BLaER1 treated with 17β-estradiol and CSF1 and Interleukin-3, amounts not matched to agents 10 nM and 100 nM (cell line): Measurements from ENCODE around the gene C2orf69.

Experiments
- H3K27ac ChIP-seq, 11 experiments: shearing (Covaris generic); formaldehyde crosslinking; 2 replicates each; pipeline ENCODE4 v1.8.1; 2022
- H3K27me3 ChIP-seq, 11 experiments: shearing (Covaris generic); formaldehyde crosslinking; 2 replicates each; pipeline ENCODE4 v1.8.1; 2022
- H3K36me3 ChIP-seq, 11 experiments: shearing (Covaris generic); formaldehyde crosslinking; 2 replicates each; pipeline ENCODE4 v1.8.1; 2022
- H3K4me1 ChIP-seq, 10 experiments: shearing (Covaris generic); formaldehyde crosslinking; 2 replicates each; pipeline ENCODE4 v1.8.1; 2022
- H3K4me2 ChIP-seq, 11 experiments: shearing (Covaris generic); formaldehyde crosslinking; 2 replicates each; pipeline ENCODE4 v1.8.1; 2022
- H3K4me3 ChIP-seq, 10 experiments: shearing (Covaris generic); formaldehyde crosslinking; 2 replicates each; pipeline ENCODE4 v1.8.1; 2022
- H3K9ac ChIP-seq, 11 experiments: shearing (Covaris generic); formaldehyde crosslinking; 2 replicates each; pipeline ENCODE4 v1.8.1; 2022
- H3K9me3 ChIP-seq, 11 experiments: shearing (Covaris generic); formaldehyde crosslinking; replicated peaks in 1 of 11; 2 replicates each; pipeline ENCODE4 v1.8.1; 2022
- H4K20me1 ChIP-seq, 11 experiments: shearing (Covaris generic); formaldehyde crosslinking; 2 replicates each; pipeline ENCODE4 v1.8.1; 2022
- Cebpa-rat ChIP-seq, 11 experiments: shearing (Covaris generic); IDR thresholded peaks; 2 replicates each; pipeline ENCODE4 v1.8.1; 2022

The C2orf69 gene

GRCh38 chr2:199928226-199928625 is 17.1 kb downstream of the C2orf69 start:
- Histone ChIP-seq H3K27ac (no peak overlapping the region), H3K4me1 (0 out of 20 replicates have a peak, but pooled peaks cover 0 to 3% (median 0%) of the 10 kb centered on the region in 10 experiments), H3K9me3 (no peaks in the 10 kb centered on the region), H3K27me3 (no peaks in the 10 kb centered on the region), H3K4me2 (no peak overlapping the region), H3K36me3 (peaks cover 45 to 96% (median 69%) of the 10 kb centered on the region in 11 experiments), H4K20me1 (peaks cover 8 to 46% (median 30%) of the 10 kb centered on the region in 11 experiments; a peak in 17 of 22 replicates), H3K4me3 (no peak overlapping the region), H3K9ac (no peak overlapping the region)
- no peak for TF ChIP-seq Cebpa-rat (IDR thresholded peaks at IDR 0.05)

- H3K4me3 ChIP-seq, result no peak overlapping the region
- no peaks in the 10 kb centered on the region for H3K27me3 ChIP-seq
- H3K36me3 ChIP-seq, result peaks cover 49 to 98% (median 71%) of the 10 kb centered on the region in 11 experiments
- no peak for TF ChIP-seq Cebpa-rat (IDR thresholded peaks at IDR 0.05)
- H3K9ac ChIP-seq, result no peak overlapping the region
- H3K4me2 ChIP-seq, result no peak overlapping the region
- no peak overlapping the region for H3K27ac ChIP-seq
- peaks cover 8 to 46% (median 27%) of the 10 kb centered on the region in 11 experiments; a peak in 17 of 22 replicates for H4K20me1 ChIP-seq
- no peaks in the 10 kb centered on the region for H3K9me3 ChIP-seq
- H3K4me1 ChIP-seq, result peaks cover 0 to 3% (median 0%) of the 10 kb centered on the region in 10 experiments; a peak in 2 of 20 replicates
Measured at GRCh38 chr2:199928626-199929025, 17.5 kb downstream of the C2orf69 start.

GRCh38 chr2:199929262-199929661 is 18.2 kb downstream of the C2orf69 start:
- peaks cover 0 to 5% (median 0%) of the 10 kb centered on the region in 10 experiments; a peak in 2 of 20 replicates for H3K4me1 ChIP-seq
- peaks cover 50 to 98% (median 68%) of the 10 kb centered on the region in 11 experiments for H3K36me3 ChIP-seq
- no peaks in the 10 kb centered on the region for H3K27me3 ChIP-seq
- H3K9me3 ChIP-seq, result no peaks in the 10 kb centered on the region
- H3K4me2 ChIP-seq, result no peak overlapping the region
- H3K27ac ChIP-seq, result no peak overlapping the region
- H3K4me3 ChIP-seq, result no peak overlapping the region
- no peak overlapping the region for H3K9ac ChIP-seq
- TF ChIP-seq Cebpa-rat (IDR thresholded peaks at IDR 0.05), result no peak
- H4K20me1 ChIP-seq, result peaks cover 3 to 41% (median 20%) of the 10 kb centered on the region in 11 experiments; a peak in 17 of 22 replicates

- H3K4me1 ChIP-seq, result peaks cover 0 to 5% (median 0%) of the 10 kb centered on the region in 10 experiments; a peak in 2 of 20 replicates
- no peak overlapping the region for H3K9ac ChIP-seq
- peaks cover 0 to 22% (median 7%) of the 10 kb centered on the region in 11 experiments; a peak in 9 of 22 replicates for H4K20me1 ChIP-seq
- no peaks in the 10 kb centered on the region for H3K9me3 ChIP-seq
- no peaks in the 10 kb centered on the region for H3K27me3 ChIP-seq
- no peak overlapping the region for H3K27ac ChIP-seq
- H3K4me2 ChIP-seq, result no peak overlapping the region
- peaks cover 54 to 96% (median 67%) of the 10 kb centered on the region in 11 experiments for H3K36me3 ChIP-seq
- no peak for TF ChIP-seq Cebpa-rat (IDR thresholded peaks at IDR 0.05)
- H3K4me3 ChIP-seq, result no peak overlapping the region
Measured at GRCh38 chr2:199932312-199932855, 21.3 kb downstream of the C2orf69 start.

- no peak for TF ChIP-seq Cebpa-rat (IDR thresholded peaks at IDR 0.05)
- Histone ChIP-seq H3K27ac (no peak overlapping the region), H3K4me2 (no peak overlapping the region), H4K20me1 (peaks cover 0 to 25% (median 7%) of the 10 kb centered on the region in 11 experiments; a peak in 9 of 22 replicates), H3K4me1 (peaks cover 0 to 5% (median 0%) of the 10 kb centered on the region in 10 experiments; a peak in 2 of 20 replicates), H3K9ac (no peak overlapping the region), H3K36me3 (peaks cover 64 to 97% (median 76%) of the 10 kb centered on the region in 11 experiments), H3K4me3 (no peak overlapping the region), H3K9me3 (no peaks in the 10 kb centered on the region), H3K27me3 (no peaks in the 10 kb centered on the region)
Measured at GRCh38 chr2:199933466-199933865, 22.4 kb downstream of the C2orf69 start.

- Histone ChIP-seq H3K4me1 (peaks cover 0 to 5% (median 0%) of the 10 kb centered on the region in 10 experiments; a peak in 2 of 20 replicates), H3K4me2 (no peak overlapping the region), H3K9me3 (no peaks in the 10 kb centered on the region), H3K27ac (no peak overlapping the region), H3K9ac (no peak overlapping the region), H3K36me3 (peaks cover 50 to 94% (median 71%) of the 10 kb centered on the region in 11 experiments), H3K4me3 (no peak overlapping the region), H3K27me3 (no peaks in the 10 kb centered on the region), H4K20me1 (peaks cover 0 to 37% (median 10%) of the 10 kb centered on the region in 11 experiments; a peak in 12 of 22 replicates)
- TF ChIP-seq Cebpa-rat (IDR thresholded peaks at IDR 0.05), result no peak
Measured at GRCh38 chr2:199936554-199936953, 25.5 kb downstream of the C2orf69 start.

- Histone ChIP-seq H4K20me1 (peaks cover 0 to 39% (median 14%) of the 10 kb centered on the region in 11 experiments; a peak in 12 of 22 replicates), H3K4me2 (no peak overlapping the region), H3K4me1 (no peaks in the 10 kb centered on the region), H3K9me3 (no peaks in the 10 kb centered on the region), H3K27me3 (no peaks in the 10 kb centered on the region), H3K9ac (no peak overlapping the region), H3K4me3 (no peak overlapping the region), H3K36me3 (peaks cover 54 to 92% (median 77%) of the 10 kb centered on the region in 11 experiments), H3K27ac (no peak overlapping the region)
- no peak for TF ChIP-seq Cebpa-rat (IDR thresholded peaks at IDR 0.05)
Measured at GRCh38 chr2:199940373-199940772, 29.3 kb downstream of the C2orf69 start.

- no peaks in the 10 kb centered on the region for H3K27me3 ChIP-seq
- H3K4me3 ChIP-seq, result no peak overlapping the region
- no peak for TF ChIP-seq Cebpa-rat (IDR thresholded peaks at IDR 0.05)
- H3K36me3 ChIP-seq, result peaks cover 59 to 92% (median 81%) of the 10 kb centered on the region in 11 experiments
- no peak overlapping the region for H3K27ac ChIP-seq
- no peak overlapping the region for H3K9ac ChIP-seq
- peaks cover 0 to 50% (median 13%) of the 10 kb centered on the region in 11 experiments; a peak in 12 of 22 replicates for H4K20me1 ChIP-seq
- H3K4me1 ChIP-seq, result peaks cover 0 to 14% (median 0%) of the 10 kb centered on the region in 10 experiments; a peak in 4 of 20 replicates
- H3K9me3 ChIP-seq, result no peaks in the 10 kb centered on the region
- H3K4me2 ChIP-seq, result no peak overlapping the region
Measured at GRCh38 chr2:199943373-199943772, 32.3 kb downstream of the C2orf69 start.

GRCh38 chr2:199946196-199946595 is 35.1 kb downstream of the C2orf69 start:
- H3K4me1 ChIP-seq, result peaks cover 0 to 14% (median 0%) of the 10 kb centered on the region in 10 experiments; a peak in 4 of 20 replicates

More at GRCh38 chr2:199946196-199946595, 35.1 kb downstream of the C2orf69 start:
- Histone ChIP-seq H3K36me3 (peaks cover 66 to 96% (median 88%) of the 10 kb centered on the region in 11 experiments), H3K4me3 (no peak overlapping the region), H4K20me1 (peaks cover 0 to 59% (median 16%) of the 10 kb centered on the region in 11 experiments; a peak in 12 of 22 replicates), H3K9ac (no peak overlapping the region), H3K27ac (0 out of 22 replicates have a peak overlapping the region, but pooled peaks of 1 of the 11 experiments have one; percentile 5), H3K4me2 (peak overlapping the region in 1 of 11 experiments; percentile 21; a peak in 1 of 22 replicates), H3K9me3 (no peaks in the 10 kb centered on the region), H3K27me3 (no peaks in the 10 kb centered on the region)
- TF ChIP-seq Cebpa-rat (IDR thresholded peaks at IDR 0.05), result no peak
